Inferior parietal cortex (tissue), 1 donor: Measurements from ENCODE around the gene NKD2.
"Not testable (repeated sequence)": the region's sequence is repeated elsewhere in the genome, so short reads cannot be mapped to it uniquely, and the experiment has no call there.

ENCODE experiments used
- DNase-seq: peaks from one replicate; pipeline ENCODE4 v3.0.0-alpha.2; 2016; ENCODE audit errors: extremely low spot score

NKD2 gene

GRCh38 chr5:1073239-1074102, 64.9 kb downstream of the NKD2 start:
- DNase-seq: no peak

- DNase-seq: no peak
Observed at GRCh38 chr5:1074226-1074625, 65.6 kb downstream of the NKD2 start.

GRCh38 chr5:1074816-1075554, 66.4 kb downstream of the NKD2 start:
- DNase-seq: no peak

GRCh38 chr5:1075555-1075881, 66.9 kb downstream of the NKD2 start:
- no peak for DNase-seq

- DNase-seq: no peak
Observed at GRCh38 chr5:1075931-1076330, 67.3 kb downstream of the NKD2 start.

GRCh38 chr5:1076406-1076805, 67.8 kb downstream of the NKD2 start:
- no peak for DNase-seq

- no peak for DNase-seq
Observed at GRCh38 chr5:1077026-1077425, 68.4 kb downstream of the NKD2 start.

GRCh38 chr5:1077491-1078020, 69.0 kb downstream of the NKD2 start:
- DNase-seq: no peak

- DNase-seq: no peak
Observed at GRCh38 chr5:1078206-1078605, 69.6 kb downstream of the NKD2 start.

- DNase-seq: no peak
Observed at GRCh38 chr5:1078851-1079250, 70.2 kb downstream of the NKD2 start.

- DNase-seq: no peak
Observed at GRCh38 chr5:1079486-1079885, 70.9 kb downstream of the NKD2 start.

- DNase-seq: no peak
Observed at GRCh38 chr5:1079961-1080360, 71.4 kb downstream of the NKD2 start.

GRCh38 chr5:1080432-1080831, 71.8 kb downstream of the NKD2 start:
- DNase-seq: no peak

GRCh38 chr5:1081519-1081918, 72.9 kb downstream of the NKD2 start:
- DNase-seq: no peak

GRCh38 chr5:1083026-1083425, 74.4 kb downstream of the NKD2 start:
- not testable (repeated sequence) for DNase-seq

- no peak for DNase-seq
Observed at GRCh38 chr5:1083823-1084605, 75.4 kb downstream of the NKD2 start.

GRCh38 chr5:1085391-1085790, 76.8 kb downstream of the NKD2 start:
- no peak for DNase-seq

GRCh38 chr5:1086137-1086536, 77.5 kb downstream of the NKD2 start:
- no peak for DNase-seq

GRCh38 chr5:1086871-1087270, 78.3 kb downstream of the NKD2 start:
- DNase-seq: no peak

- no peak for DNase-seq
Observed at GRCh38 chr5:1087428-1087827, 78.8 kb downstream of the NKD2 start.

GRCh38 chr5:1088031-1088430, 79.4 kb downstream of the NKD2 start:
- no peak for DNase-seq
